ENCODE data around the gene LRGUK.
"Not testable (repeated sequence)": the region's sequence is repeated elsewhere in the genome, so short reads cannot be mapped to it uniquely, and the experiment has no call there.

LRGUK gene

DNA sequence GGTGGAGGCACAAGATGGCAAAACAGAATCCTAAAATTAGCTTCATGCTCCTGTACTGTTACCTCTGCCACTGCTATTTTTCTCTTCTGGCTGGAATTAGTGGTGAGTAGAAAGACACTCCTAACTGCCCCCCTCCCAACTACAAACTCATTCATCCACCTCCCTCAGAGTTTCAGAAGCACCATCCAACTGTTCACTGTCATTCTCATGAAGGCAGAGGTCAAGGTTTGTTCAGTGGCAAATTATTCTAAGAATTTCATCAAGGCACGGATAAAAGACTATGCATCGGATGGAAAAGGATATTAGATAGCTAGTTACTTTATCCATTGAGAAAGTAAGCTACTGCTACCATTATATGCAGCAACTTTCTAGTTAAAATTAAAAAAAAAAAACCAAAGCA is 59.7 kb downstream of the LRGUK start:
- no peak for DNase-seq

DNA sequence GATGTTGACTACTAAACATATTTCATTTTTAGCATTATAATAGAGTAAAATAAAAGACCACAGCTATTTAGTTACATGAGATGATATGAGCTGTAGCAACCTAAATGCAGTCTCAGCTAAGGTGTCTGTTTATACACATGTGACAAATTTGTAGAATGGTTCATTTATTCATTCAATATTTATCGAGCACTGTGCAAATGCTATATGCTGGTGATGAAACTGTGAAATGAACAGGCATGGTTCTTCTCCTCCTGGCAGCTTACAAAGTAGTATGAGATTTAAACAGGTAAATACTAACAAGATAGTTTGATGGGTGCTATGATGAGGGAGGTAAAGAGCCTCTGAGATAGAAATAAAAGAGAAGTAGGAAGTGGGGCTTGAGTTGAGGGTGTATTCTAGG is 60.8 kb downstream of the LRGUK start:
- DNase-seq = no peak

DNA sequence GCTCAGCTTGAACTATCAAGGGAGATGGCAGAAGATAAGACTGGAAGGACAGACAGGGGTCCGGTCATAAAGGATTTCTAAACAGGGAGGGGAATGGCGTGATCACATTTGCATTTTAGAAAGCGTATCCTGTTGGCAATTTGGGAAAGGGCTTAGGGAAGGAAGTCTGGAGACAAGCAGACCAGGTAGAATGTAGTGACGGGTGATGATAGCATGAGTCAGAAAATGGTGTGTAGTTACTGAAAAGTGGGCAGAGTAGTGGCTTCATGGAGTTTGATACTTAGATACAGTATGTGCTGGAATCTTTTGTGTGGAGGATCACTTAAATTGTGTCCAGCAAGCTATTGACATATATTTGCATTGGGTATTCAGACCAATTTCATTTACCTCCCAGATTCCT is 61.2 kb downstream of the LRGUK start:
- no peak for DNase-seq

GRCh38 chr7:134189559-134189958 is 62.4 kb downstream of the LRGUK start:
- no peak for DNase-seq

DNA sequence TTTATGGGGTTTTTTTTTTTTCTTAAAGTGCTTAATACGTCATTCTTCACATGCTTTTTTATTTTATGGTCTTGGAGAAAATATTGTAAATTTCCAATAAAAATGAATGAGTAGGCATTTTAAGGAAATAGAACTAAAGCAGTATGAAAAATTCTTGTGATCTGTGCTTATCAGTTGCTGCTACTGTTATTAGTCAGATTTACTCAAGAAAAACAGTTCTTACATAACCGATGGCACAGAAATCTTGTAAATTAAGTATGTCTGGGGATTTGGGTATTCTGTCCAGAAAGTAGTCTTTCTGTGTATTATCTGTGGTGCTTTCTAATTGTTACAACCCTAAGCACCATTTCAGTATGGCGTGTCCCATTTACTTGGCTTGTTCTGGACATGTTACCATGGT is 64.7 kb downstream of the LRGUK start:
- no peak for DNase-seq

DNA sequence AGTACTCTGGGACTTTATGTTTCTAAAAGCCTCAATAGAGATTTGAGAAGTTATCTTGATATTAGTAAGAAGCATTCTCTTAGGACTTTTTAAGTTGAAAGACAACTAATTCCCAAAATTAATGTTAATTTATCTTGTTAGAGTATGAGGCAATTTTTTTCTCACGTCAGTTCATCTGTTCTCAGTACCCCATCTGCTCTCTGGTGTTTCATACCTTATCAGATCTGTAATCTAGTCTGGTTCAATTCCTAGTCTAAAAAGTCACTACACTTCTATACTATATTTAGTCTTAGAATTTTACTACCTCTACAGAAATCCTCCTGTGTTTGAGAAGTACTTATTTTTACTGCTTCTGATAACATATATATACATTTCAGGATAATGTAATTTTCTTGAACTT is 66.1 kb downstream of the LRGUK start:
- no peak for DNase-seq

GRCh38 chr7:134195252-134195651 is 68.1 kb downstream of the LRGUK start:
- no peak for DNase-seq

GRCh38 chr7:134196439-134196838 is 69.3 kb downstream of the LRGUK start:
- no peak for DNase-seq

- DNase-seq = no peak
Measured at GRCh38 chr7:134197345-134197744, 70.2 kb downstream of the LRGUK start.

DNA sequence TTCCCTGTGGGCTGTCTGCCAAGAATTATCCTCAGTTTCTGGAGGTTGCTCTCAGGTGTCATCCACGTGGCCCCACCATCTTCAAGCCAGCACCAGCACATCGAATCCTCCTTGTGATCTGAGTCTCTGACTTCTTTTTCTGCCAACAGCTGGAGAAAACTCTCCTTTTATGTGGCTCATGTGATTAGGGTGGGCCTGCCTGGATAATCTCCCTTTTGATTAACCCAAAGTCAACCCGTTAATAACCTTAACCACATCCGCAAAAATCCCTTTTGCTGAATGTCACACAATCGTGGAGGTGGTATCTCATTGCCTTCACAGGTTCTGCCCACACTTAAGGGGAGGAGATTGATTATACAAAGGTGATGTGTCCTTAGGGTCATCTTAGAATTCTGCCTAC is 73.8 kb downstream of the LRGUK start:
- DNase-seq = no peak

DNA sequence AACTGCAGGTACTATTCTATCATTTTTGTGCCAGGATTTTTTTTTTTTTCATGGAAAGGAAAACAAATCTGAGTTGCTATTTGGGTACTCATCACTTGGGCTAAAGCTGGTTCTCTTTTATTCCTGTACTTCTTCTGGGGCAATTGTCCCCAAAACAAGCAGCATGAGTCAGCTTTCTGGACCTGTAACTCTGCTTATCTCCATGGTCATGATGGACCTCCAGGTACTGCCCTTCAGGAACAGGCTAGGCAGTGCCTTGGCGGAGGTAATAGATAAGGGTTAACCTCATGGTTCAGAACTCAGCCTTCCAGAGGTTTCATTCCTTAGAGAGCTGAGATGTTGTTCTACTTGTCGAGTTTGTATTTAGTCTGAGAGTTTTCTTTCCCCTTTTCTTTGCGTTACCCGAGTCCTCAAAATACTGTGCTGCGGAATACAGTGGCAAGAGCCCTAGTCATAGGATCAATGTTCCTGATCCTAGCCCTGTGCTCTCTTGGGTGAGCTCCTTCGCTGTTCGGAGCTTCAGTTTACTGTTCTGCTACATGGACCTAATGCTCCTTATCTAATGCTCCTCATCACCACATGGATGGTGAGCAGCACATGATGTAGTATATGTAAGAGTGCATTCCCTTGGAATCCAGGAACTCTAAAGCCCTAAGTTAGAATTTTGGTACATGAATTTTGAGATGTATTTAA is 74.6 kb downstream of the LRGUK start:
- no peak for DNase-seq

GRCh38 chr7:134203186-134203889 is 76.2 kb downstream of the LRGUK start:
- DNase-seq = no peak

DNA sequence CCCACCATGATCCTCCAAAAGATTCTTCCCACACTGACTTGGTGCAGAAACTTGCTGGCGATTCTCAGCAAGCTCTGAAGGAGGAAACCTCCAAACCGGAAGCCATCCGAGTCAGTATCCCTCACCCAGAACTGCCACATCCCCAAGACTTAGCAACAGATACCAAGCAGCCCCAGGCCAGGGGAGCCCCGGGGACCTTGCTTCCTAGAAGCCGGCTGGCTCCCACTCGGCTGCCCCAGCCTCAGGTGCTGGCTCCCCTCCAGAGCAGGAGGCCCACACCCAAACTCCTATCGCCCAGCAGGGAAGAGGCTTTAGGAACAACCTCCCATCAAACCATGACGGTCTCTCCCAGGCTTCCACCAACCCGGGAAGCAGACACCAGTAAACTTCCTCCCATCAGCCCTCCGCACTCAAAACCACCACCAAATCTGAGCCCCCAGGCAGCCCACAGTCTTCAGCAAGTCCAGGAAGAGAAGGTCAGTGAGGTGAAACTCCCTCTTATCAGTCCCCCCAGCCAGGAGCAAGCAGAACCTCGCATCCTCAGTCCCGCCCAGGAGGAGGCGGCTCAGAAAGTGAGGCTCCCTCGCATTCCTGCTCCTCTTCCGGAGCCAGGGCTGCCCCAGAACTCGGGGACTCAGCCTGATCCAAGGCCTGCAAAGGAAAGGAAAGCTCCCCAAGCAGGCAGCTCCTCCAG is 82.3 kb downstream of the LRGUK start:
- no peak for DNase-seq

- DNase-seq = no peak
Measured at GRCh38 chr7:134210227-134210626, 83.1 kb downstream of the LRGUK start.

DNA sequence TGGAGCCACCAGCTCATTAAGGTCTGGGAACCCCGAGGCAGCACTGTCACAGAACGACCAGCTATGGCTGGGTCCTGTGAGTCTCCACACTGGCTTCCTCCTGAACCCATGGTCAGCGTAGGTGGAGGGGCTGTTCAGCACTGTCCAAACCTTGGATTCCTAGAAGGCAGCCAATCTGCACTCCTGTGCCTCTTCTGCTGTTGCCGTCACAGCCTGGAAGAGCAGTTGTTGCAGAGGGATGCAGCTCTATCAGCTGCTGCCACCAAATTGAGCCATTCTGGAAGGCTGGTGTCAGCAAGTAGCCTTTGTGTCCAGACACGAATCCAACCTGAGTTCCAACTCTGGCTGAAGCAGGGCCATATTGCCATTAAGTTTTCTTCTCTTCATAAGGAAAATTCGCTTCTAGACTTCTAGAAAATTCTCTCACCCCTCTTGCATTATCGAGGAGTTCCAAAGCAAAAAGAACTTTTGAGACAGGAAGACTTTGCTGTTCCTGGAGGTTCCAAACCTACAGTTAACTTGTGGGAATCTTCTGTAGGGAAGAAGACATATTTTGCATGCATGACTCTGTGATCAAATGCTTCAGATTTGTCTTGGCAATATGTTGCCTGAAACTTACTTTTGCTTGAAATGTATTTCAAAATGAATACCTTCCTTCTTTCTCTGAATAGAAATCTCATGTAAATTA is 84.0 kb downstream of the LRGUK start:
- DNase-seq = no peak

DNA sequence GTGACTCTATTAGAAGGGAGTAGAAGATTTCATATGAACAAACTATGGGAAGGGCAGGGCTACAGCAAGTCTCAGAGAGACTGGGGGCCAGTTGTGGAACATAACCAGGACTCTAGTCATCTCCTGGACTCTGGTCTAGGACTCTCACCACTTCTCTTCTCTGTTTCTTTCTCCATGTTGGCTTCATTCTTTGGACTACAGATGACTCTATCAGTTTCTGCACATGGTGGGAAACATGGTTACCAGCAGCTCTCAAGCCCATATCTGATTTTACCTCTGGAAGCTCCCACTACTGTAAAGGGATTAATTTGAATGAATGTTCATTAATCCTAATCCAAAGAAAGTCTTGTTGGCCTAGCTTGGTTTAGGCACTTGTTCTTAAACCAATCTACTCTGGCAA is 84.7 kb downstream of the LRGUK start:
- DNase-seq = no peak

DNA sequence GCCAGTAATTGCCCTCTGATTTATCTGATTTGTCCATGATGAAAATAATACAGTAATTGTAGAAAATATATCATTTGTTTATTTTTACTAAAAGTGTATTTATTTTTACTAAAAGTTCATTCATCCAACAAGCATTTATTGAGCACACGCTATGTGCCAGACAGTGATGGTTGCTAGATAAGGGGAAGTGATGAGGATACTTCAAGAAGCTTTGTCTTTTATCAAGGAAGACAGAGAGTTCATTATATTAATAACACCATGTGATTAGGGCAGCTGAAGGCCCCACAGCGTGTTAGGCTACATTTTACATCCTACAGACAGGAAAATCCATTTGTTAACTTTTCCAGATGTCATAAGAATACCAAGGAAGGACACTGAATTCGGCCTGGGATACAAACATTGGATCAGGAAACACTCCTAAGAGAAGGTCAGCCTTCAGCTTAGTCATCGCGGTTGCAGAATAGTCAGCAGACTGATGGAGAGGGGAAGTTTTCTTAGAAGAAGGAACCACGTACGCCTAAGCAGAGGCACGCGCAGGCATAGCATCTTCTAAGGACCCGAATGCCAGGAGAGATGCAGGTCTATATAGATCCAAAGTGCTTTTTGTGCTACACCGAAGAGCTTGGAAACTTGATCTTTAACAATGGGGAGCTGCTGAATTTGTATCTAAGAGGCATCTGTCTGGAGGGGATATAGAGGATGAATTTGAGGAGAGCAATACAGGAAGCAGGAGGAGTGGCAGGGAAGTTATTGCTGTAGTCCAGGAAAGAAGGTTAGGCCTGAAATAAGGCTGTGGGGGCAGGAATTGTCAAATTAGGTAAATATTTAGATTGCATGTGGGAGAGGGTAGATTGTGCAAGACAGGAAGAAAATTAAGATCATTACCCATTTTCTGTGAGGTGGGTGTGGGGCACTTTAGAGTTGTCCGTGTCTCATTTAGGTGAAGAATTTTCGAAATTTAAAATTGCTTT is 85.7 kb downstream of the LRGUK start:
- no peak for DNase-seq

- no peak for DNase-seq
Measured at GRCh38 chr7:134220236-134220635, 93.1 kb downstream of the LRGUK start.

DNA sequence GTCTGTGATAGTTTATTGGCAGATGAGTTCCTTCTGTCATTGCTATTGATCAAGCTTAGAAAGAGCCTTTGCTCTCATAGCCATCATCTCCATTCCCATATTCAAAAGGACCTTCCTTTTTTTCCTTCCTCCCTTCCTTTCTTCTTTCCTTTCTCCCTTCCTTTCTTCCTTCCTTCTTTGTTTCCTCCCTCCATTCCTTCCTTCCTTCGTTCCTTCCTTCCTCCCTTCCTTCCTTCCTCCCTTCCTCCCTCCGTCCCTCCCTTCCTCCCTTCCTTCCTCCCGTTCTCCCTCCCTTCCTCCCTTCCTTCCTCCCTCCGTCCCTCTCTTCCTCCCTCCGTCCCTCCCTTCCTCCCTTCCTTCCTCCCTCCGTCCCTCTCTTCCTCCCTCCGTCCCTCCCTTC is 104.2 kb downstream of the LRGUK start:
- DNase-seq = not testable (repeated sequence)

- no peak for DNase-seq
Measured at GRCh38 chr7:134234216-134234615, 107.1 kb downstream of the LRGUK start.

DNA sequence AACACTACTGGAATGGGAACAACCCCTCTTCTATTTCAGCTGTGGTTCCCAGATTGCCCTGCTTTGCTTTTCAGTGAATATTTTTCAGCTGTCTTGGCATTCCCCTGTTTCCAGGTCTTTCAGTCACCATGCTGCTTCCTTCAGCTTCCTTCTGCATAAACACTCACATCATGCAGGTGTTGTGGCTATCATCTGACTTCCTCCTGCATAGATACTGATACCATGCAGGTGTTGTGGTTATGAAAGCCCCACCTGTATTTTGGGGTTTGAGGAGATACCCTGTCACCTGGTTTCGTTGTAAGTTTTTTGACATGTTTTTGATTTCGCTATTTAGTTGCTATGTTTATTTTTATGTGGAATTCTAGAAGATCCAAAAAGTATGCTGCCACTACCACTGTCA is 118.1 kb downstream of the LRGUK start:
- DNase-seq = no peak

DNA sequence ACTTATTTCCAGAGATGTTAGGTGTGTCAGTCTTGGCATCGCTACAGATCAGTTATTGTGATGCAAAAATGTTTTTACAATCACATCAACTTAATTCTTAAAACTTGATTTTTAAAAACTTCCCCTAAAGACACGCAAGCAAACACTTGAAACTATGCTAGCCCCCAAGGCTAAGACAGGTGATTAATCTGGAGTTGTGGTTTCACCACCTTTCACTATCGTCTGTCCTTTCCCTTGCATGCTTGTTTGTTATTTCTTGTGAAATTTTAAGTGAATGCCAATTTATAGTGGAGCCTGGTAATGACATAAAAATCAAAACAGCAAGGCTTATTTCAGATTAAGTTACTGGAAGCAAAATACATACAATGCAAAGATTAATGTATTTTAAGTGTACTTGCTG is 119.2 kb downstream of the LRGUK start:
- DNase-seq = no peak

Measured in NCI-H1694 treated with DMSO at 0.1 percent for 48 hours (cell line).